Placental pericyte (primary cell): Measurements from ENCODE around the gene RSRP1. TPM values are rescaled to one million over a fixed set of nuclear protein-coding genes. Genes with fewer than 3 reads are reported as not detected.

Experiments
- total RNA-seq: library from RNA; depleted of rRNA; stranded (reverse); fragments of >200 nt; gene quantifications from 2 replicates; pipeline ENCODE4 v1.2.3, GENCODE V29; 2012

Gene RSRP1, protein sequence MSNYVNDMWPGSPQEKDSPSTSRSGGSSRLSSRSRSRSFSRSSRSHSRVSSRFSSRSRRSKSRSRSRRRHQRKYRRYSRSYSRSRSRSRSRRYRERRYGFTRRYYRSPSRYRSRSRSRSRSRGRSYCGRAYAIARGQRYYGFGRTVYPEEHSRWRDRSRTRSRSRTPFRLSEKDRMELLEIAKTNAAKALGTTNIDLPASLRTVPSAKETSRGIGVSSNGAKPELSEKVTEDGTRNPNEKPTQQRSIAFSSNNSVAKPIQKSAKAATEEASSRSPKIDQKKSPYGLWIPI
- 94.1 and 98.5 TPM in 2 replicates for total RNA-seq

GRCh38 chr1:25247024-25247828 is at the start of gene RSRP1:
Gene RSRP1 (minus strand): TSS chr1:25247454. CDS start chr1:25246963, 491 bp downstream.

DNA sequence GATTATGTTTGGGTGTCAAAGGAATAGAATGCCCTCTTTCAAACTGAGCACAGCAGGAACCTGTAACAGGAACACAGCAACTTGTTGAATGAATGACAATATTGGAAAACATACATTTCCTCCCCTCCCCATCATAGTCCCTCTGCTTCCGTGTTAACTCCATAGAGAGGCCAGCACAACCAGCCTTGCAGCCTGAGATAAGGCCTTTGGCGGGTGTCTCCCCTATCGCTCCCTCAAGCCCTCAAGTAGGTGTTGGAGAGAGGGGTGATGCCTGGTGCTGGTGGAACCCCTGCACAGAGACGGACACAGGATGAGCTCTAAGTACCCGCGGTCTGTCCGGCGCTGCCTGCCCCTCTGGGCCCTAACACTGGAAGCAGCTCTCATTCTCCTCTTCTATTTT is 25.0 kb upstream of the RSRP1 start, which contains the start of gene RHD:
Gene RHD (plus strand): TSS at position 272 of the 400 bp plus-strand sequence. CDS start 39 bp downstream, at position 311.

DNA sequence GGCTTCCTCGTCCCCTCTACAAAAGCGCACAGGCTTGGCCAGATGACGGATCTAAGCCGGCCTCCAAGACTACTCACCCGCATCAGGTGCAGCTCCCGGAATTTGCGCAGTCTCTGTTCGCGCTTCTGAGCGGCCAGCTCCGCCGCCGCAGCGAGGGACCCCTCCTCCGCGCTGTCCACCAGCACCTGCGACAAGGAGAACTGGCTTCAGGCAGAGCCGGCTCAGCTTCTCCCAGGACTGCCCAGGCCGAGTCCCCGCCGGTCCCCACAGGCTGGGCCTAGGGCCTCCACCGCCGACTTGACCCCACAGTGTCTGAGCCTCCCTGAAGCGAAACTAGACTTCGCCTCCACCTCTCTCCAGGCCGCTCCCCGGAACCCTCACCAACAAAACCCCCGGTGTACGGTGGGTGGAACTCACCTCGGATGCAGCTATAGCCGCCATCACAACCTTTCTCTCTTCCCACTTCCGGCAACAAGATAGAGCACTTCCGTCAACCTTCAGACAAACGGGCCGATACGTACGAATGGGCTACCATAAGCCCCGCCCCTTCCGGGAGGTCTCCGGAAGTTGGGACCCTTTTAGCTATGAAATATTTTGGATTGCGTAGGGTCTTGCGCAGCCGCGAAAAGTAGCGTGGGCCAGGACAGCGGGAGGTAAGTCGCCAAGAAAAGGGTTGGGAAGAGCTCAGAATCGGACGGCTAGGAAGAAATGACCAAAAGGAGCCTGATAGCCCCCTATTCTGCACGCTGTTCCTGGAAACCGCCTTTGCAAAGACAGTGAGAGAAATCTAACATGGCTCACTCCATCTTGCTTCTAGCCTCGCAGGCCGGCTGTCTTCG is 15.0 kb downstream of the RSRP1 start, which contains the start of gene SYF2:
Gene SYF2 (minus strand): TSS at position 476 of the 839 bp plus-strand sequence. CDS start 35 bp downstream, at position 441.

Other genes with a start within 250 kb of the RSRP1 start
- 19.2 and 45.5 TPM in 2 replicates for gene SYF2, start 15.0 kb downstream of the RSRP1 start, total RNA-seq
- not detected in 2 replicates for gene RHD, start 25.1 kb upstream of the RSRP1 start, total RNA-seq
- 89.9 and 107 TPM in 2 replicates for gene TMEM50A, start 90.9 kb upstream of the RSRP1 start, total RNA-seq
- 0.14 and 0.66 TPM in 2 replicates for gene RHCE, start 173.4 kb upstream of the RSRP1 start, total RNA-seq
- 21.9 and 28.4 TPM in 2 replicates for gene MACO1, start 183.4 kb upstream of the RSRP1 start, total RNA-seq